Activated CD8-positive, alpha-beta memory T cell treated with anti-CD3 and anti-CD28 coated beads, Interleukin-2, amount 50 U/mL, for 4 hours (primary cell): ENCODE data around the gene JOSD1.

ENCODE experiments used
- DNase-seq: peaks from one replicate; pipeline ENCODE4 v3.0.0-alpha.2; 2020

Gene JOSD1

DNA sequence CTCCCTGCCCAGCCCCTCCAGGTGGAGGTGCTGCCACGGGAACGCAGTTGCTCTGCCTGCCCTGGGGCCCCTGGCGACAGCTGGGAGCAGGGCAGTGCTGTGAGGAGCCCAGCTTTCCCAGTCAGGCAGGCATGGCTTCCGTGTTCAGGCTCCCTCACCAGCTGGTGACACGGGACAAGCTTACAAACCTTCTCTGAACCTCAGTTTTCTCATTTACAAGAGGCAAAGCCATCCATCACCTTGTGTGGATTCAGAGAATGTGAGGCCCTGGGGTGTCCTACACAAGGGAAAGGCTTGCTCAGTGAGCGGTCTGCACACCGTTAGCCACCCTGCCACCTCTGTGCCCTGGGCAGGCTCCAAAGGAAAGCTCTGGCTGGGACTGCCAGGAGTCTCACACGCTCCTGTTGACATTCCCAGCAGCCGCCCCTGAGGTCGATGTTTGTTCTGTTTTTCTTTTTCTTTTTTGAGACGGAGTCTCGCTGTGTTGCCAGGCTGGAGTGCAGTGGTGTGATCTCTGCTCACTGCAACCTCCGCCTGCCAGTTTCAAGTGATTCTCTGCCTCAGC, 31.6 kb upstream of the JOSD1 start:
- no peak for DNase-seq

DNA sequence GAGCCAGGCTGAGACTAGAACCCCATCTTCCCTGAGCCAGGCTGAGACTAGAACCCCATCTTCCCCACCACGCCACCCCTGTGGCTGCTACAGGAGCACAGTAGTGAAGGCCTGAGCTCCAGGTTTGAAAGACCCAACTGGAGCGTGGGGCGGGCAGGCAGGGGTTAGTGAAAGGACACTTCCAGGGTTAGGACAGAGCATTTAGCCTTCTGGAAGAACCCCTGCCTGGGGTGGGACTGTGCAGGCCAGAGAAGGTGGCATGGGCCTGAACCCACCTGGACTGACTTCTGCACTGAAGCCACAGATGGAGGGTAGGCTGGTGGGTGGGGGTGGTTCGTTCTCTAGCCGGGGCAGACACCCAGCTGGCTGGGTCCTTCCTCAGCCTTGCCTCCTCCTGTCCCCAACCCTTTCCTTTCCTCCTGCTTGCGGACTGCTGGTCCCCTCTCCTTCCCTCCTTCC, 31.0 kb upstream of the JOSD1 start:
- DNase-seq = no peak

DNA sequence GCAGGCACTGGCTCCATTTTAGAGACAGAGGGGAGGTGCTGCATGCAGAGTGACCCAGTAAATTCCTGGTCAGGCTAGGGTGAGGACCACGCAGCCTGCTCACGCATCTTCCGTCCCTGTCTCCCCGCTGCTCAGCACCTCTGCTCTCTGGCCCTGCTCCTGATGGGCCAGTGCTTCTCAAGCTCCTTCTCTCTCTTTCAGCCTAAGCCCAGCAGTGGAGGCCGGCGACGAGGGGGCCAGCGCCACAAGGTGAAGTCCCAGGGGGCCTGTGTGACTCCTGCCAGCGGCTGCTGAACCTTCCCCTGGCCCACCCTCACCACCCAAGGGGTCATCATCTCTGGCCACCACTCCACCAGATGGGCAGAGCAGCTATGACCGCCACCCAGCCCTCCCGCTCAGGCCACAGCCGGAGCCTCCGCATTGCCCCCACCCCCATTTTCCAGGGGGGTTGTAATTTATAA, 29.7 kb upstream of the JOSD1 start:
- DNase-seq = no peak

DNA sequence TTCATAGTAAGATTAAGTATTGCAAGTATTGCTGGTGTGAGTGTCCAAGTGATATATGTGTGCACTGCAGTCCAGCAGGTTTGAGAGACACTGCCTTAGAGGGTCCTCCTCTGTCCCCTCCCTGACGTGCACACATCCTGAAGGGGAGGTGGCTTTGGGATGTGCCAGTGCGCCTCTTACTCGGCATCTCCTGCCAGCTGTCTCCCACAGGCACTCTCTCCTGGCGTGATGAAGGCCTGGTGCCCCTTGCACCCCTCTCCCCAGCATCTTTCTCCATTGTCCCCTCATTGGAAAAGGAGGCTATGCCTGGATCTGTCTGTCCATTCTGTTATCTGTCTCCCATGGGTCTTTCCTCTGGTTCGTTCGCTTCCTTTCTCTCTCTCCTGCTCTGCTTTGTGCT, 29.2 kb upstream of the JOSD1 start:
- no peak for DNase-seq

DNA sequence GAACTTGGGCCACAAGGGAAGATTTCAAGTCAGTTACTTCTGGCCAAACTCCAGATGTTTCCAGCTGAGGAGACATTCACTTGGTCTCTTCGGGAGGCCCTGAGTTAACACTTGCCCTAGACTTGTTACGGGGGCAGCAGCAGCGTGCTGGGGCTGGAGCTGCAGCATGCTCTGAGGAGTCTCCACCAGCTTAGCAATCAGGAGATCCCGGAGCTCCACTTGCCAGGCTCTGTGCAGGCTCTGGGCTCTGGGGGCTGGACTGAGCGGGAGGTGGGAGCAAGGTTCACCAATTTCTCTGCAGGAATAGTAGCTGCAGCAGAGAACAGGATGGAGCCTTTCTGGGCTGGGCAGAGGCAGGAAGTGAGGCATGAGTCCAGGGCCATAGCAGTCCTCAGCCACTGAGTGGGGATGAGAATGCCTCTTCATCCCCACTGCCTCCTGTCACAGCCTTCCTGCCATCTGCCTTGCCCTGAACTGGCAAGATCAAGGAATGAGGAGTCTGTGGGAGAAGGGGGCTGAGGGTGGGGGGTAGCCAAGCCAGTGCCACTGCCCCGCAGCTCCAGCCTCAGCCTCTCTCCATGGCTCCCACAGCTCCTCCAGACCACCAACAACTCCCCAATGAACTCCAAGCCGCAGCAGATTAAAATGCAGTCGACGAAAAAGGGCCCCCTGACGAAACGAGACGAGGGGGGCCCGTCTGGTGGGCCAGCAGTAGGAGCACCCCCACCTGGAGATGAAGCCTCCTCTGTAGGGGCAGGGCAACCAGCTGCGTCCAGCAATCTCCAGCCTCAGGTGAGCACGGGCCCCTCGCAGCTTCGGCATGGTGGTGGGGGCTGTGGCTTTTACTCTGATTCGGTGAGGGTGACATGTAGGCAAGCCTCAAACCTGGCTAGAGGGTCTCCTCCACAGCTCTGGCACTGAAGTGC, 28.4 kb upstream of the JOSD1 start:
- DNase-seq = no peak

DNA sequence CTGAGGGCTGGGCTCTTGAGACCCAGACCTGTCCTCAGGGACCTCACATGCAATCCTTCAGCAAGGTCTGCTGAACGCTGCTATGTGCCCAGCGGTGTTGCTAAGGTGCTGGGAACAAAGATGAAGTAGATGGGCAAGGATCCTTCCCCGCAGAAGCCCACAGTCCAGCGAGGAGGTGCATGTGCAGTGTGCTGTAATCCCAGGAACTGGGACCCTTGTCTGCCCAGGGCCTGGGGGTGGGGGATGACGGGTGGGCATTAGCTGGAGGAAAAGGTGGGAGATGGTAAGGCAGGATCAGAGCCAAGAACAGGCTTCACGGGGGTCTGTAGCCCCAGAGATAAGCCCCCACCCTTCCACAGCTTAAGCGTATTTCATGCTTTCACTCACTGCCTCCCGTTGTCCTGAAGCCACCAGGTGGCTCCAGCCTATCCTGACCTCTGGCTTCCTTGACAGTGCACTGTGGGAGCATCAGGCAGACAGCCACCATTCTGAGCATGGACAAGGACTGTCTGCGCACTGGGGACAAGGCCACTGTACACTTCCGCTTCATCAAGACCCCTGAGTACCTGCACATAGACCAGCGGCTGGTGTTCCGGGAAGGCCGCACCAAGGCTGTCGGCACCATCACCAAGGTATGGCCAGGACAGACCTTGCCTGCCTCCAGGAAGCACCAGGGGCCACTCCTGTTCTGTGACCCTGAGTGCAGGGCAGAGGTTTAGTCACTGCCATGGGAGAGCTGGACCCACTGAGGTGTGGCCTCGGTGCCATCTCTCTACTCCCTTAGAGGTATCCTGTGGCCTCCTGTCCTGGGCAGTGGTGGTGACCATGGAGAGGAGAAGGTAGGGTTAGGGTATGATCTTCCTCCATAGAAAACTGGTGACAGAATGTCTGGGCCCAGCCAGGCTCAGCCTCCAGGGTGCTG, 27.0 kb upstream of the JOSD1 start:
- no peak for DNase-seq

DNA sequence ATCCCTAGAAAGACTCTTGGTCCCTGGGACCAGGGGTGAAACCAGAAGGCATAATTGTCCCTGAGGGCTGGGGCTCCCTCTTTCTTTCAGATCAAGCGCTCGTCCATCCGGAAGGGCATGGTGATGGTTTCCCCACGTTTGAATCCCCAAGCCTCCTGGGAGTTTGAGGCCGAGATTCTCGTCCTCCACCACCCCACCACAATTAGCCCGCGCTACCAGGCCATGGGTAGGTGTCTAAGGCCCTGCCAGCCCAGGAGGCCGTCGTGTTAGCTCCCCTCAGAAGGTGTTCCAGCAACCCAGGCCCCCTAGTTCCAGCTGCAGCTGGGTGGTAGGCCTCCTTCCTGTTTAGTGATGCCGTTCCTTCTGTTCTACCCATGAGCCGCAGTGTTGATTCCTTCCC, 26.4 kb upstream of the JOSD1 start:
- DNase-seq = no peak

DNA sequence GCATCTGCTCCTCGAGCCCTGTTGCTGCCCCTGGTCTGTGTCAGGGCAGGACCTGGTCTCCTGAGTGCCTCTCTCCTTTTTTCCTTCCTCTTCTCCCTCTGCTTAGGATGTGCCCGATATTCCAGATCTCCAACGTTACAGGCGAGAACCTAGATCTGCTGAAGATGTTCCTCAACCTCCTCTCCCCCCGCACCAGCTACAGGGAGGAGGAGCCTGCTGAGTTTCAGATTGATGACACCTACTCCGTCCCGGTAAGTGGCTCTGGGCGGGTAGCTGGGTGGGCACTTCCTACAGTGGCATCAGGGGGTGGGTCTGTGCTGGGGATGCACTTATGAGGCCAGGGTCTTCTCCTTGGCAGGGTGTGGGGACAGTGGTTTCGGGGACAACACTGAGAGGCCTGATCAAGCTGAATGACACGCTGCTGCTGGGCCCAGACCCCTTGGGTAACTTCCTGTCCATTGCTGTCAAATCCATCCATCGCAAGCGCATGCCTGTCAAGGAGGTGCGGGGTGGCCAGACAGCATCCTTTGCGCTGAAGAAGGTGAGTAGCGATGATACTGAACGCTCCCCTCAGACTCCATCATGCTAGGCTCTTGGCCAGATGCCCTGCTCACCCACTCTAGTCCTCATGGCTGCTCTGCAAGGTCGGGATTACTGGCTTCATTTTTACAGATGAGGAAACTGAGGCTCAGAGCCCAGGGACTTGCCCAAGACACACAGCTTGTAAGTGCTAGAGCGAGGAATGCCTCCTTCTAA, 25.3 kb upstream of the JOSD1 start:
- no peak for DNase-seq

DNA sequence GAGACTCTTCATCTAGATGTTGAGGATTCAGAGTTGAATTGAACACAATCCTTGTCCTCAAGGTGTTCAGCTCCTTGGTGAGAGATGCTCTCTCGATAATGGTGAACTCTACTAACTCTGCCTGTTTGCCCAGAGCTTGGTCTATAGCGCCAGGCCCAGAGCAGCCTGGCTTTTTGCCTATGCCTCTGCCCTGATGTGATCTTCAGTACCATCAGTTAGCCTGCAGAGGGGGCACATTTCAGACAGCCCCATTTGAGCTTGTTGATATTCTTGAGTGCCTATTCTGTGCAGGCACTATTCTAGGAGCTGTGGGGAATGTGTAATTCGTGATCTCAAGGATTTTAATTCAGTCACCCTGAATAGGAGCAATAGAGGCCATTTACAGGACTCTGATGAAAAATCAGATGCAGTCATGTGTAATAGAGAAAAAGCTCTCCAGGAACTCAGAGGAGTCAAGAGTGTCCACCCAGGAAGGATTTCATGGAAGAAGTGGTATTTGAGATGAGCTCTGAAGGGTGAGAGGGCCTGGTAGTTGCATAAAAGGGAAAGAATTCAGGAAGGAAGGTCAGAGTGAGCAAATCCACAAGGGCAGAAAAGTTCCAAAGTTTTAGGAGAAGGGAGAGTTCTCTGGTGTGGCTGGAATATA, 24.3 kb upstream of the JOSD1 start:
- DNase-seq = no peak

DNA sequence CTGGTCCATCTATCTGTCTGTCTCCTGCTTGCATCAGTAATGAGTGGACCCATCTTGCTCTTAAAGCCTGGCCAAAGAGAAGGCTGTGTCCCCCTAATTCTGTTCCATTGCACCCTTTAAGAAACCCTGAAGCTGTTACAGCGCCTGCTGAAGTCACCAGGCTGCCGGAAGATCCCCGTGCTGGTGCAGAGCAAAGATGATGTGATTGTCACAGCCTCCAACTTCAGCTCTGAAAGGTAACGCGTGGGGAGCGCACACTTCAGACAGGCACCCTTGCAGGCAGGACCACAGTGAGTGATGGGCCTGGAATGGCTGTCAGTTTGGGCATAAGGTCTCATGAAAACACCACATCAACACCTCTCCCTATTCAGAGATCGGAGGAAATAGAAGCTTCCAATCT, 23.4 kb upstream of the JOSD1 start:
- DNase-seq = no peak

DNA sequence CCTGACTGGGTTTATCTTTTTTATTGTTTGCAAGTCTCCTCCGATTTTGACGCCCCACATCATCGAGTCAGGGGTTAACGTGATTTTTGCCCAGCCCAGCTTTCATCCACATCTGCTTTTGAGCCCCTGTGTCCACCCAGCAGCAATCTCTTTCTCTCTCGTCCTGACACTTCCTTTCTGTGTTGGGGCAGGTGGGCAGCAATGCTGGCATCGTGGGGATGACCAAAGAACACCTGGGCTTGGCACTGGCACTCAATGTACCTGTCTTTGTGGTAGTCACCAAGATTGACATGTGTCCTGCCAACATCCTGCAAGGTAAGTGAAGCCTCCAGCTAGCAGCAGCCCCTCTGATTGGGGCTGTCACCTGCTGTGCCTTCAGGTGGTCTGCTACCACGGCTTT, 20.8 kb upstream of the JOSD1 start:
- DNase-seq = no peak

DNA sequence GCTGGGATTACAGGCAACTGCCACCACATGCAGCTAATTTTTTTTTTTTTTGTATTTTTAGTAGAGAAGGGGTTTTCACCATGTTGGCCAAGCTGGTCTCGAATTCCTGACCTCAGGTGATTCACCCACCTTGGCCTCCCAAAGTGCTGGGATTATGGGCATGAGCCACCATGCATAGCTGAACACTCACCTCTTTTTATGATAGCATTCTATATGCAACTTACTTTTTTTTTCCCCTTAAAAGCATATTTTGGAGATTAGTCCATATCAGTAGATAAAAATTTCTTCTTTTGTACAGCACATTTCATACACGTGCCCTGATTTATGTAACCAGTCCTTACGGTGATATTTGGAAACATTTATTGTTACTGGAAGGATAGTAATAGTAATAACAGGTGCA, 19.6 kb upstream of the JOSD1 start:
- DNase-seq = no peak

DNA sequence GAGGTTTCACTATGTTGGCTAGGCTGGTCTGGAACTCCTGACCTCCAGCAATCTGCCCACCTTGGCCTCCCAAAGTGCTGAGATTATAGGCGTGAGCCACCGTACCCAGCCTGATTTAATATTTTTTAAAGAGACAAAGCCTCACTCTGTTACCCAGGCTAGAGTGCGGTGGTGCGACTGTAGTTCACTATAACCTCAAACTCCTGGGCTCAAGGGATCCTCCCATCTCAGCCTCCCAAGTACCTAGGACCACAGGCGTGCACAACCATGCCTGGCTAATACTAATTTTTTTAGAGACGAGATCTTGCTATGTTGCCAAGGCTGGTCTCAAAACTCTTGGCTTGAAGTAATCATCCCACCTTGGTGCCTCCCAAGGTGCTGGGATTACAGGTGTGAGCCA, 18.5 kb upstream of the JOSD1 start:
- DNase-seq = no peak

DNA sequence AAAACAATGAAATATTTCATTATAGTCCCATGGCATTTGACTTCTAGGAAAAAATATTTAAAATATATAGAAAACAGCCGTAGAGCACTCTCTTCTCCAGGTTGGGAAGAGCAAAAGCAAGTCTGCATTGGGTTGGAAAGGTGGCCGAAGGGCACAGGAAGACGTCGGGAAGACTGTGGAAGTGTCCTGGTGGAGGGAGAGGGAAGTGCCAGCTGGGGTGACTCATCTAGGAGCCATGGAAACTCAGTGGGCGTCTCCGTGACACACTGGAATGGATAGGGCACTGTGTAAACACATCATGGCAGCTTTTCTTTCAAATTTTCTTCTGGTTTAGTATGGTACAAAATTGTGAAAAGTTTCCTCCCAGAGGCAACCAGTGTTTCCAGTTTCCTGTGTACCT, 17.7 kb upstream of the JOSD1 start:
- DNase-seq = no peak

DNA sequence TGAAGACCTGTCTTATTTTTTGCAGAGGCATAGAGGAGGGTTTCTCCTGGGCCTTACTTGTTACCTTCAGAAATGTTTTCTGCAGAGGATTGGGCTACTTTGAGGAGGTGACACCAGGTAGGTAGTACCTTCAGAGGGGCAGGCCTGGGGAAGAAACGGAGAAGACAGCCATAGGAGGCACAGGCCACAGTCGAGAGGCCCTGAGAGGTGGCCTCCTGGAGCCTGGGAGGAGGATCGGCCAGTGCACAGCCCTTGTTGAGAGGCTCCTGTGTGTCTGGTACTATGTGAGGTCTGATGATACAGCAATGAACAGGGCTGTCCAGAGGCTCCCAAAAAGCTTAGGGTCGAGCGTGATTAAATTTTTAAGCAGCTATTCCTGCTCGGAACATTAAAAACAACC, 16.5 kb upstream of the JOSD1 start:
- no peak for DNase-seq

DNA sequence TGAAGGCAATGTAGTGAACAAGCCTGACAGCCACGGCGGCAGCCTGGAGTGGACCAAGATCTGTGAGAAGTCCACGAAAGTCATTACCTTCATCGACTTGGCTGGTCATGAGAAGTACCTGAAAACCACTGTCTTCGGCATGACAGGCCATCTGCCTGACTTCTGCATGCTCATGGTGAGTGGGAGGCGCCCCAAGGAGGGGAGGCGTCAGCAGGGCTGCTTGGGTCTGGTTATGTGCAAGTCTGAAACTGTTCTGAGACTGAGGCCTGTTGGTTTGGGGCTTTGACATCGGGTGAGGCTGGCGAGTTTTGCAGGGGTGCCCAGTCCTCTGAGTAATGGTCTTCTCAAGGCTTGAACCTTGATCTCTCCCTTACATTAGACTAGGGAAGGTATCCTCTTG, 16.1 kb upstream of the JOSD1 start:
- no peak for DNase-seq

DNA sequence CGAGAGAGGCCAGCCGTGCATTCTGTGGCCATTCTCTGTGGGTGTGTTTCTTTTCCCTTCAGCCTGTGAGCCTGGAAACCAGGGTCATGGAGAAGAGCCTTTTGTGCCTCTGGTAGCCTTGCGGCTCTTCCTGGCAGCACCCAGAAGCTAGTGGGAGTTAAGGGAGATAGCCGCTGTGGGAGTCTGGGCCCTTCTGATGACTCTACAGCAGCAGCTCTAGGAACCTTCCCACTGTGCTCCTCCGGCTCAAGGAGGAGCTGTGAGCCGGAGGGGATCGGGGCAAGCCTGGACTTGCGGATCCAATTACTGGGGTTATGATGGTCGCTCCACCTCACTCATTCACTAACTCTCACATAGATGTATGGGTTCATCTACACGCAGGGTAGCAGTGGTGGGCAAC, 15.5 kb upstream of the JOSD1 start:
- DNase-seq = no peak

DNA sequence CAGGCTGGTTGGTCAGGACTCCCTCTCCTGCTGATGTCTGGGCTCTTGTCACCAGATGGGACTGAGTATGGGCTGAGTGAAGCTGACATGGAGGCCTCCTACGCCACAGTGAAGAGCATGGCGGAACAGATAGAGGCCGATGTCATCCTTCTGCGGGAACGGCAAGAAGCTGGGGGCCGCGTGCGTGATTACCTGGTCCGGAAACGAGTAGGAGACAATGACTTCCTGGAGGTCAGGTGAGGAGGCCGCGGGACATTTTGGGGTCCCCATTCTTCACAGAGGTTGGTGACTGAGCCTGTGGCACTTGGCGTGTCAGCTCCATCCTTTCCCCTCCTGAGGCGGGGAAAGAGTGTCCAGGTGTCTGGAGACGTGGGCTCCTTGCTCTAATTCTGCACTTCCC, 15.1 kb upstream of the JOSD1 start:
- DNase-seq = no peak

DNA sequence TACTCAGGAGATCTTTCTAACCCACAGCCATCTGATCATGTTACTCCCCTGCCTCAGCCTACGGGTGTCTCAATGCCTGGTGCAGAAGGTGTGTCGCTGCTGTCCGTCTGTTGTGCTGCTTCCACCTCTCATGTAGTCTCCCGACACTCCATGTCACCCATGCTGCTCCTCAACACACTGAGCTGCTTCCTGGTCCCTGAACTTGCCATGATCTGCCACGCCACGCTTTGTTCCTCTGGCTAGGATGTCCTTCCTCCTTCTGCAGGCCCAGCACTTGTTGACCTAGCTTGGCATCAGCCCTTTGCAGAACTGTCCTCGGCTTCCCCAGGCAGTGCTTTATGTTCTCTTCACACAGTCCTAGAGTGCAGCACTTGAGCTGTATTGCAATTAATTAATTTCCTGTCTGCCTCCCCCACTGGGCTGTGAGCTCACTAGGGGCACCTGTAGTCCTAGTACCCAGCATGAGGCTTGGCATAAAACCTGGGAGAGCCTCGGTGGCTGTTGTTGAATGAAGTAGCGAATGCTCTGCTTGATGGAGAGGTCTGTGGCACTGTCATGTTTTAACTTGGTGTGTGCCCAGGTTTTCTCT, 14.5 kb upstream of the JOSD1 start:
- DNase-seq = no peak

DNA sequence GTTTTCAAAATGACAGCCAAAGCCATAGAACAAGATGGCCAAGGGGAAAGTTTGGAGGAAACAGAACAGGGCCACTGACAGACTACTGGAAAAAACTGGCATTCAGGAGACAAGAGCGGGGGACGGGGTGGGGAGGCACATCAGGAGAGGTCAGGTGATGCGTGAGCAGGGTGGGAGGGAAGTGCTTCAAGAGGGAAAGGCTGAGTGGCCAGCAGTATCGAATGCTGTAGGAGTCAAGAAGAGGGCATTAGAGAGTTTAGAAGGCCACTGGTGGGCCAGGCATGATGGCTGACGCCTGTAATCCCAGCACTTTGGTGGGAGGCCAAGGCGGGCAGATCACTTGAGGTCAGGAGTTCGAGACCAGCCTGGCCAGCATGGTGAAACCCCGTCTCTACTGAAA, 13.2 kb upstream of the JOSD1 start:
- DNase-seq = no peak

DNA sequence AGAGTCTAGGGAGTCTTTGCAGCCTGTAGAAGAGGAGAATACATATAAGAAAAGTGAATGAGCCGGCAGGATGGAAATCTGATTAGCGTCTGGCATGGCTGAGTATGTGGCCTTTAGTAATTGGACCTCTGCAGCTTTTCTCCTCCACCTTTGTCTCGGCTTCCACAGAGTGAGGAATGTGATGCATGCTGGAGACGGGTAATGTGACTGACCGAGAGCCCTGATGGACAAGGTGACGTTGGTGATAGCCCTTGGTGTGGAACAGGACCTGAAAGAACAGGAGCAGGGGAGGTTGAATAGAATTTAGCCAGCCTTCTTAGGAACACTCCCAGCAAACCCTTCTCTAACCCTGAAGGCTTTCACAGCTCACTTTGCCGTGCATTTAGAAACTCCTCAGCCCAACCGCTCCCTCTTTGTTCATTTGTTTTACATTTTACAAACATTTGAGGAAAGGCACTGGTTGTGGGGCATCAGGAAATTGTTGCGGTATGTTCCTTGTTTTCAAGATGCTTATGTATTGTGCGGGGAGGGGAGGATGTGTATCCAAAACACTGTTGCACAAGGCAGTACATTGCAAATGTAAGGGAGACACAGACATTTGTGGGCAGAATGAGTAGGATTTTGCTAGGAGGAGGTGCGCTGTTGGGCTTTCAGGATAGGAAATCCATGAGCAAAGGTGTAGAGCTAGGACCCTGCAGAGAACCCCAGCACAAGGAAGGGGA, 11.9 kb upstream of the JOSD1 start:
- DNase-seq = no peak
